ENCODE measurements around the gene IQGAP2.

IQGAP2 gene

DNA sequence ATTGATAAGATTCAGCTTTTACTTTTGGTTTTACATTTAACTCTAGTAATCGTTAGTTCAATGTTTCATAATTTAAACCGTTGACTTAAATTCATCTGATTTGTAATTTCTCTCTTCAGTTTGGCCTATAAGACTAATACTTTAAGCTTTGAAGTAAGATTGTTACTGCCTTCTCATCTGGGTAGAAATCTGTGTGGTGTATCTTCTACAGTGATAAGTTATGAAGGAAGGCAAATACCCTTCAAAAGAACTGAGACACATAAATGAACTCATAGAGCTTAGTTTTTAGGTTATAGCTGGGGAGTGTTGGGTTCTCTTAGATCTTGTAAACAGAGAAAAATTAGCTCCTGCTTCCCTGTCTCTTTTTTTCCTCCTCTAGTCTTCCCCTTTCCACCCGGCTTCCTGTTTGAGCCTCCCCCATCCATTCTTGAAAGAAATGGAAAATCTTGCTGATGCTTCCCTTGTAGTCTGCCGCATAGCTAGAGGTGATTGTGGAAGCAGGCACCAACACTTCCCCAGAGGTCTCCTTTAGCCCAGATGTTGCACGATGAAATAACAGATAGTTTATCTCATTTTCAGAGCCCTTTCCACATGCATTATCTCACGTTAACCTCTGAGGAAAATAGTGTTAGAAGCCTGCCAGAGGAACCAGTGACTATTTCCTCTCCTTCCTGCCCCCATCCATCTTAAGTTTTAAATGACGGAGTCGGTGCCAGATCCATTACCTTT lies 222.2 kb downstream of the IQGAP2 start:
- DNase-seq: no peak

DNA sequence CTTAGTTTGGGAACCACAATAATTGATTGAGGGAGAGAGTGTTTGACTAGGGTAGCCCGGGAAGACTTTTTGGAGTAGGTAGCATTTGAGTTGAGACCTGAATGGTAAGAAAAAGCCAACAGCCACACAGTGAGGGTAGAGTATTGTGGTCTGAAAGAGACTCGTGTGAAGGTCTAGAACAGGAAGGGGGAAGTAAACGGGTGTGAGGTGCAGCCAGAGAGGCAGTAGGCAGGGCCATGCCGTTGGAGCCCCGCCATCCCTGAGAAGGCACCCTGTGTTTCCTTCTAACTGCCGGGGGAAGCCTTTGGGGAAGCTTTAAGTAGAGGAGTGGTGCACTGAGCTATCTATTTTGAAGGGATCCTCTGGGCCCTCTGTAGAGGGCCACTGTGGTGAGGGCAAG lies 223.7 kb downstream of the IQGAP2 start:
- no peak for DNase-seq

DNA sequence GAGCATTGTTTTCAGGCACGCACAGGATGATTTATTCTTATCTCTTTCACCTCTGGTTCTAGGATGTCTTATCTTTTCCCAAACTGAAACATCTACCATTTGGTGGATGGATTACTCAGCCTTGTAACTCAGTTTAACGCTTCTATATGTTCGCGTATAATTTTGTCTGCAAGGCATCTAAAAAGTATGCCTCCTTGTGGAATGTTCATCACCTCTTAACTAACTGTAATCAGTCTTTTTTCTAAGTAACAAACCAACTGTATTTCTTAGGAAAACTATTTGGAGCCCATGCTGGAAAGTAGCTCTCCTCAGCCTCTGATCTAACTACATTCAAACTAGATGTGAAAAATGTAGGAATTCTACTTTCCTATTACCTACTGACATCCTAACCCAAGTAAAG lies 231.6 kb downstream of the IQGAP2 start:
- DNase-seq: no peak

DNA sequence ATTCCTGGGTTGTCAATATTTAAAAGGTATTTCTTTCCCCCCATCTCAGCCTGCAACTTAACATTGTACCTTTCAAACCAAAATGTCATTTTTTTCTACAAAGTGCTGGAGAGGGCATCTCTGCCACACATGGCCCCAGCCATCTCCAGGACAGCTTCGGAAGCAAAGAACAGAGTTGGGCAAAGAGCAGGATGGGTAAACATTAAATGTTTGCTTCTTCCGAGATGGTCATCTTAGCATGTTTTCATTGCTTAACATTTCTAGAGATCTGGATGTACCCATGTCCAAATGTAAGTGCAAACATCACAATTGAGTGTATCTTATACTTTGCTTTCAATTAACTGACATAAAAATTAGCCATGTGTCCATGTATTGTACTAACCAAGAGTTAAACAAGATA lies 234.4 kb downstream of the IQGAP2 start:
- no peak for DNase-seq

DNA sequence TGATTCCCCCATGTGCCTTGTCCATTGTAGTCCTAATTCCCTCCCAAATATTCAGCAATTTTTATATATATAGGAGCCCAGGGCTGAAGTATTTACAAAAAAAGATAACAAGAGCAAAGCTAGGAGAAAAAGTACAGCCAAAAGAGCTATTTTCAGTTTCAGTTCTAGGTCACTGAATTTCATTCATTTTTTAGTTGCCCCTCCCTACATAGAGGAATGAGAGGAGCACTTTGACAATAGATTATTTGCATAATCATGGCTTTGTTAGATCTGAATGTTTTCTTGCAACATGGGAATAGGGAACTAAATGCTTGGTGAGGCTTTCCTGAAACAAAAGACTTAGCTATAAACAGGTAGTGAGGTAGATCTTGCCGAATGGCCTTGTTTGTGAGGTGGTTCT lies 235.4 kb downstream of the IQGAP2 start:
- DNase-seq: no peak

DNA sequence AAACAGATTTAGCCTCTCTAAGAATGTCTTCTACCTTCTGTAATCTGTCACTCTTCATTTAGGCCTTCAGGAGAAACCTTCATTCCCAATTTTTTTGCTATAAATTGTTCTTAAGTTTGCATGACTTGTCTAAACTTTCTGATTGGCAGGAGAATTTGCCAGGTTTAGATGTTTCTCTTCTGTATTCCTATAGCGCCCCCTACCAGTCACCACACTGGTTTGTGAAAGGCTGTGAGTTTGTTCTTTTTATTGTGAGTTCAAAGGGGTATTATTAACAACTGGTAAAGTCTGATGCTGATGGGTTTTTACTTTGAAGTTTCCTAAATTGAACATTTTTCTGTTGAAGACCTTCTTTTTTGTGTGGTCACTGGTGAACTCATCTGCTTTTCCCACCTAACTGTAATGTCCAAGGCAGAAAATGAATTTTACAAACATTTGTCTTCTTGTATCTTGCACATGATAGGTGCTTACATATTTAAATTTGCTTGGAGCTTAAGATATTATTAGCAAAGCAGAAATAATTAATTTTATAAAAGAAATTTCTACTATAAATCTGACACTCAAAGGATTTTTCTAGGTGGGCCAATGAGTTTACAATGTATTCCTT lies 238.5 kb downstream of the IQGAP2 start:
- DNase-seq: no peak

DNA sequence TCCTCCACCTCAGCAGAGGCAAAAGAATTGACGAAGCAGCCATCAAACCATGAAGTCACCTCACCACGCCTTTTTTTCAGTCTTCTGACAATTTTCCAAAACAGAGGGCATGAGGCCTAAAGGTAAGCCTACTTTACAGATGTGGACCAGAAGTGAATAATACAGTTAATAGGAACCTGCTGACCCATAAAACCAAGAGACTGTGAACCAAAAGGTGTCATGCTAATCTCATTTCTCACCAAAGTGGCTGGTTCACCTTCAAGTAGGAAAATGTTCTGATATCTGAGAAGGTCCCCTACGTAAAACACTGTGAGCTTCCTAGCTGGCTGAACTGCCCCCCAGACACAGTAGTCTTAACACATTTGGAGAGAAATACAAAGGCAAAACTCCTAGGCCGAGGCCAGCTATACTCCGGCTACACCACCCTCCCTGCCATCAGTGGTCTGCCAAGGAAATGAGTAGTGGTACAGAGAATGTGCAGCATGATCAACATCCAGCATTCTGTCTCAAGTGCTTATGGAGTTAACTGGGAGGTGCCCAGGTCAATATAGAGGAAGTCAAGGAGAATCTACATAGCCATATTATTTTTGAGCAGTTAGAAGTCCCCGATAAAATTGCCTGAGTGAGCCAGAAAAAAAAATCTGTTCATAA lies 239.4 kb downstream of the IQGAP2 start:
- DNase-seq: no peak

DNA sequence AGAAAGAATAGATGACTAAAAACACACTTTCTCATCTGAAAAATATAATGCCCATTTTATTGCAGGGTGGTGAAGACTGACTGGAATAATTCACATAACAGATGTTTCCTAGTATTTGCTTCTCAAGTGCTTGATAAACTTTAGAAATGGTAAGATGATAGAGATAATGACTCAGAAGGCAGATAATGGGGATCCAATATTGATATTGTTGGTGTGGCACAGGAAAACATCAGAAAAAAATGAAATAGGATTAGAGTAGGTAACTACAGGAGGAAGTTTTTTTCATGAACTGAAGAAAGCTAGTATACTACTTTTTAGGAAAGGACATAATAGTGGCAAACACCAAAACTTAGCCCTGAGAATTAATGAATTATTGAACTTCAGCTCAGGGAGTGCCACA lies 240.3 kb downstream of the IQGAP2 start:
- no peak for DNase-seq

DNA sequence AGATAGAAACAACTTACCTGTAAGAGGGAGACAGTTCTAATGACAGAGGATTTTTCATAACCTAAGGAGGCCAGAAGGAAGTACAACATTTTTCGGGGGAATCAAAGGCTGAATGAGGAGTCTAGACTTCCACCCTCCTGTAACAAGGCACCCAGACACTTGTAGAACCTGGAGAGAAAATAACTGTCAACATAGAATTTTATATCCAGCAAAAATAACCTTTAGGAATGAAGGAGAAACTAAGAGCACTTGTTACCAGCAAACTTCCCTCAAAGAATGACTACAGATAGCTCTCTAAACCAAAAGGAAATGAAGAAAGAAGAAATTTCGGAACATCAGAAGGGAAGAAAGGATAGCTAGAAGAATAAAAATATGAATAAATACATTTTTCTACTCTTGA lies 246.1 kb downstream of the IQGAP2 start:
- no peak for DNase-seq

DNA sequence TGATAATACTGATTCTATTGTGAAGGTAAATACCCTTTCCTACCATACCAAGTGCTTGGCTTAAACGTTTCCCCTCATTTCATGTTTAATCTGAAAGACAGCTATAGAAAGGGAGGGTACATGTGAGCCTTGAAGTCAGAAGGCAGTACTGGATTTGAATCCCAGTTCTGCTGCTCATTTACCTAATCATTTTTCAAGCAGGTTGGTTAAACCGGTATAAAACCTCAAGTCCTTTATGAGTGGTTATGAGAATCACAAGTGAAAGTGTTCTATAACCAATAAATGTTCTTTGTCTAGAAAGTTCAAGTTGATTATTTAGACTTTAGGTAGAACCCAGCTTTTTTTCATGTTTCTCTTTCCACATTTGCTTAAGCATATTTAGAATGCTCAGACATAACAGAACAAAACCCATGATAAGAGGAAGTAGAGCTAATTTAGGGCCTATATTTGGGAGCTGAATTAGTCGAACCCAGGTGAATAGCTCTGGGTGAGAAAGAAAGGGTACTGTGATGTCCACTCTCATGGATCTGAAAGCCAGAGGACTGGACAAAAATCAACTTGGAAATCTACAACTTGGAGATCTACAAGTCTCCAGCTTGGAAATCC lies 249.8 kb downstream of the IQGAP2 start:
- DNase-seq: no peak

DNA sequence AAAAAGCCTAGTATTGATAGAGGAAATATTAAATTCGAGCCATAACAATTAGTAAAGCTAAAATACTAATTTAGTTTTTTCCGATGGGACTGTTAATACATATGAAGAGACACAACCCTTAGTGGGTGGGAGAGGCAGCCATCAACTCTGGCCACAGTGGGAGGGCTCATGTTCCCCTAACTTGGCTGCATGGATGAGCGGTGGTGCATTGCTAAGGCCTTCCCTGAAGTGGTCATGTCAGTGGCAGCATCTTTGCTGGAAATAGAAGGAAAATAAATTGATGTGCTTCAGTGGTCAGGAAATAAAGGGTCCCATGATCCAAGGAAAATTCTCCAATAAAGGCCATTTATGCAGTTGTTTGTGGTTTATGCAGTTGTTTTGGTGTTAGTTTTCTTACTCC lies 254.0 kb downstream of the IQGAP2 start:
- no peak for DNase-seq

DNA sequence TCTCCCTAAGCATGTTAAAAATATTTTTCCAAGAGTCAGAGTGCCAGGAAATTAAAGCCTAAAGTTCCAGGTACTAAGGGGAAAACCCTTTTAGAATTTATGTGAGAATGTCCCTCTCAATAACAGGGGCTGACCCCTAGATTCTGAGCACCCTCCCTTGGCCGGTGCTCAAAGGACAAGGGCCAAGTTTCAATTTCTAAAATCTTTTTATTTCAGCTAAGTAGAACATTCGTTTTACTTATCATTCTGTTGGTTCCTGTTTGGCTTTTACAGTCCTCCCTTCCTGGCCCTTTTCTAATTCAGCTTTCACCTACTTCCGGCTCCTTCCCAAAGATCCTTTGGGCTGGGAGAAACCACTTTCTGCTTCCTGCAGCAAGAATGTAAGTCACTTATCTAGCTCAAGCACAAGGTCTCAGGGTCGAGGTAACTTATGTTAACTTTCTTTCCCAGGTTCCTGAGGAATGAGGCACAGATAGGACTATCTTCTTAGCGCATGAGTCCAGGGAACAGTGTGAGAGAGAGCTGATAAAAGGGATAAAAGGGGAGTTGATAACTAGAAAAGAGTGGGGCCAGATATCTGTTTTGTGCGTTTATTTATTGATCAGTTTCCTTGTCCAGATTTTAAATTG lies 254.7 kb downstream of the IQGAP2 start:
- no peak for DNase-seq

DNA sequence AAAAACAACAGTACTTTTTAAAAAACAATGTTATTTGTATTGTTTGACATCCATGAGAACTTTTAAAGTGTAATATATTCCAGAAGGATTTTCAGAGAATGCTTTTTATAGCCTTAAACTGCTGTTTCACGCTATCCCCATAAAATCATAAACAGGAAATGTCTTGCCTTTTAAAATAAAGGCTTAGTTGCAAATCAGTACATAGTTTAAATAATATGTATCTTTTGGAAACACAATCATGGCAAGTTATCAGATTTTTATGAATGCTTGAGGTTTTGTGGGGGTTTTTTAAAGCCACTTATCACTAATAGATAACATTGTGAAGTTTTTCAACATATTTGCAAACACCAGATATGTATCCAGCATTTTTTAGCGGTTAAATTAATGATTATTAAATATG lies 257.3 kb downstream of the IQGAP2 start:
- no peak for DNase-seq

DNA sequence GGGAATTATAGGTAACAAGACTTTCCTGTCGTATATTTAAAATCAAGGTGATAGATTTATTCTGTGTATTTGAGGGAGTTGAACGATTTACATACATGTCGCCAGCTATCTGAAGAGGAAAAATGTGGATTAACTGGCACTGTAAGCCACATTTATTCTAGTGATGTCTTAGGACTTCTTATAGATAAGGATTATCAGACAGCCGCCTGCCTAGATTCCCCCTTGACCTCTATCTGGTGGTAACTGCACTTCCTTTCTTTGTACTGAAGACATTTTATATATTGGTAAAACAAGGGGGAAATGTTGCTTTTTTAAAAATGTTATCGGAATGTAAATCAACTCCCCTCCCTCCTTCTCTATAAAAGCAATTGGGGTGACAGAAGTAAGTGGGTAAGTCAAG lies 259.4 kb downstream of the IQGAP2 start:
- DNase-seq: no peak

DNA sequence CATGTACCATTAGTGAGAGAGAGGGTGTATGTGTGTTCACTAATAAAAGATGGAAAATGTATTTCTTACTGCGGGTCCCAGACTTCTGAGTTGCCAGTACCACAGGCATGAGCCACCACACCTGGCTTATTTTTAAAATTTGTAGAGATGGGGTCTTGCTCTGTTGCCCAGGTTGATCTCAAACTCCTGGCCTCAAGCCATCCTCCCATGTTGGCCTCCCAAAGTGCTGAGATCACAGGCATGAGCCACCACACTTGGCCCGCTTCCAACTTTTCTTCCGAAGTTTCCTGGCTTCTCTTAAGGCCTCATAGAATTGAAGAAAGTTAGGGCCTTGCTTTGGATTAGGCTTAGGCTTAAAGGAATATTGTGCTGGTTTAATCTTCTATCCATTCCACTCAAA lies 260.5 kb downstream of the IQGAP2 start:
- DNase-seq: no peak

DNA sequence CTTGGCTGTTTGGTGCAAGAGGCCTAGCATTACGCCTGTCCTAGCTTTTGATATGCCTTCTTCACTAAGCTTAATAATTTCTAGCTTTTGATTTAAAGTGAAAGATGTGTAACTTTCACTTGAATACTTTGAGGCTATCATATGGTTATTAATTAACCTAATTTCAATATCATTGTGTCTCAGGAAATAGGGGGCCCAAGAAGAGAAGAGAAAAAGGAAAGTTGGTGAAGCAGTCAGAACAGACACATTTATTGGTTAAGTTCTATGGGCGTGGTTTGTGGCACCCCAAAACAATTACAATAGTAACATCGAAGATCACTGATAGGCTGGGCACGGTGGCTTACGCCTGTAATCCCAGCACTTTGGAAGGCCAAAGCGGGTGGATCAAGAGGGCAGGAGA lies 261.0 kb downstream of the IQGAP2 start:
- DNase-seq: no peak

DNA sequence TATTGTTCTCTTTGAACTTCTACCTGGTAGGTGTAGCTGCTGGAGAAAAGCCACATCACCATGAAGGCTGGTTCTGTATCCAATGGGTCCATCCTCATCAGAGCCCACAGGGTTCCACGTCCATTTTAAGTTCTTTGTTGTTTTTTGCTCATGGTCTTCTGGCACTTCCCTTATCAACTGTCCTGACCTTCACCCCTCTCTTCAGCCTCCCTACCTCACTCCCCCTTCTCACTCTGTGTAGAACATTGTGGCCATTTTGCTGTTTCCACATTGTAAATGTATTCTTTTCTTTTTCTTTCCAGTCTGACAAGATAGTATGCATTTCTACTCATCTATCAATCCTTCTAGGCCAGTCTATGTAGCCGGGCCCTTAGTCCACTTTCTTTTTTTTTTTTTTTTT lies 264.4 kb downstream of the IQGAP2 start:
- DNase-seq: no peak

DNA sequence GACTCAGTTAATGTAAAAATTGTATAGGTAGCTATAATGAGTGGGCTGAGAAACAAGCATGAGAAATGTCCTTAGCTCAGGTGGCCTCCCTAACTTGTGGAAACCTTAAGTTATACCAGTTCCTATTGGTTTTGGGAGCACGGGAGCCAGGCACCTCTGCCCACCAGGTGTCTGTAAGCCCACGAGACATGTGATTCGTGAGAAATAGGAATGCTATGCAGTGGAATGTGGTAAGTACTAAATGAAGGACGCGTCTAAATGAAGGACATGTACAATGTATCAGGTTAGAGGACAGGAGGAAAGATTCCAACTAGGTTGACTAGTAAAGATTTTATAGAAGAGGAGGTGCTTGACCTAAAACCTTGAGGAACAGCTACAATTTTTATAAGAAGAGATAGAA lies 266.2 kb downstream of the IQGAP2 start:
- DNase-seq: no peak

DNA sequence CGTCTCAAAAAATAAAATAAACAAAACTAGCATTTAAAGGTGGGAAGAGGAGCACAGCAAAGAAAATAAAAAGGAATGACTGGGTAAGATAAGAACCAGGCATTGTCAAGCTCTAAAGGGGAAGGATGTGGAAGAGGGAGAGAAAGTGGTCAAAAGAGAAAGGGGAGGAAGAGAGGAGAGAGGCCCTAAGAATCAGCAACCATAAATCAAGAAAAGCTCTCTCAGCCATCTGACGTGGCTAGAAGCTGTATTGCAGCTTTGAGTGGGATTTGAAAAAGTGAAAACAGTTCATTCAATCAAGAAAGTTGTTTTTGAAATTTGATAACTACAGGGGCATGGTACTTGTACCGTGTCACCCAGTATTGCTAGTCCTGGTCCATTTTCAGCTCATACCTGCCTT lies 267.4 kb downstream of the IQGAP2 start:
- DNase-seq: no peak

DNA sequence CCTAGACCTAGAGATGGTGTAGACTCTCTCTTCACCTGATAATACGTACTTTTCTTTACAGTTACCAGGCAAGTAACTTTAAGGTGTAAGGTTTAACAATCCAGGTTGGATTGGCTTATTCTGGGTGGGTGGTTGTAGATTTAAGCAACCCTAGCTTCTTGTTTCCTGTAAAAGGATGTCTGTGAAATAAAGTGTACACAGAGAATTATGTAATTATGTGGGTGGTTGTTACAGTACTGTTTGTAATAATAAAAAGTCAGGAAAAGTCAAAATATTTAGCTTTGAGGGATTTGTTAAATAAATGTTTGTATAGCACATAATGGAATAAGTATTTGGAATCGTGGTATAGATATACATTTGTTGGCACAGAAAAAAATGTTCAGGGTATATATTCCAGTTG lies 269.2 kb downstream of the IQGAP2 start:
- no peak for DNase-seq

DNA sequence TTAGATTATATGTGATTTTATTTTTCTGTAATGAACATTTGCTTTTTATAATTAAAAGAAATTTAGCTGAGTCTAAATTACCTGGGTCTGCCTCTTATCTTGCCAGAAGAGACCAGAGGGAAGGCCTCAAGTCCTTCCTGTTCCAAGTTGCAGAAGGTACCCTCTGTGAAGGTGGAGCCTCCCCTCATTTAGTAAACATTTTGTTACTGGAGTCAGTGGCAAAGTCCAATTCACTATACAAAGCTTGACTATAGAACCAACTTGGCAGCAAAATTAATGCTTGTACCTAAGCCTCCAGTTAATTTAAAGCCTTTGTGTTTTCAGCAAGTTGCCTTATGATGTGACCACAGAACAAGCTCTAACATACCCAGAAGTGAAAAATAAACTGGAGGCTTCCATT lies 270.0 kb downstream of the IQGAP2 start:
- no peak for DNase-seq

DNA sequence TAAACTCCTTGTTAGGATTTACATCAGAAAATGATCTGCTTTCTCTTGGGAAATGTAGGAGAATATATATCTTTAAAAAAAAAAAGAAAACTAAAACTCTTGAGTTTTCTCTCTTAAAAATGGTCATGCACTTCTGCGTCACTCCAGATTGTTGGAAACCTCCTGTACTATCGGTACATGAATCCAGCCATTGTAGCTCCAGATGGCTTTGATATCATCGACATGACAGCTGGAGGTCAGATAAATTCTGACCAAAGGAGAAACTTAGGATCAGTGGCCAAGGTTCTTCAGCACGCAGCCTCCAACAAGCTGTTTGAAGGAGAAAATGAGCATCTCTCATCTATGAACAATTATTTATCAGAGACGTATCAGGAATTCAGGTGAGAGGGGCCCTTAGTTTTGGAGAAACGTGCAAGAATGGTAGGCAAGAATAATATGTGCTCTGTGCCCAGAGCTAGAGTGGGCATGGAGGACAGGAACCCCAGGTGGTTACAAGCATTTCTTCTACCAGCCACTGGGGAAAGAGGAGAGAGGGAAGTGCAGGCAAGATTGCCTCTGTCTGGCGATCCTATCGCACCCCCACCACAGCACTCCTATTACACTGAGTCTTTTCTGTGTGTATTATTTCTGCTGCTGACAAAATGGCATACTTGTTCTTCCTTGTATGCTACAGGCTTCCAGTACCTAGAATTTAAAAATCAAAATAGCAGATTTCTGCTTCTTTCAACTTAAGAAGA lies 271.4 kb downstream of the IQGAP2 start:
- DNase-seq: no peak

DNA sequence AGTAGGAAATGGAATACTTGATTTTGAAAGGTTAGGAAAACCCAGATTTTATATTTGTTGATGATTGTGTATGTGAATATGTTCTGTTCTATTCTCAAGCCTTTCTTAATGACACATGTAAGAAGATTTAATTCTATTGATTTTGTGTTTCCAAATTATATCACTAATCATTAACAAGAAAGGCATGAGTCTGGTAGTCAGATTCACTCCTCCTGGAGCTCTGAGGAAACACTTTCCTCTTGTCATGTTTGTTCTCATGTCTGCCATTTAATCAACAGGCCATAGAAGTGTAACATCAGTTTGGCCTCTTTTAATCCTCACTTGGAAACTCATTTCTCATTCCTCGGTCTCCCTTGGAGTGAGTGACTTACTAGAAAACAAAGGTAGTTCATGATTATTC lies 272.3 kb downstream of the IQGAP2 start:
- DNase-seq: no peak
